ENCODE data around the gene MYO18B. TPM values are rescaled to one million over a fixed set of nuclear protein-coding genes. Genes with fewer than 3 reads are reported as not detected.

MYO18B gene
- total RNA-seq, 4 donors from 2014 or later = under 0.01 to 0.50 (median 0.13) TPM

DNA sequence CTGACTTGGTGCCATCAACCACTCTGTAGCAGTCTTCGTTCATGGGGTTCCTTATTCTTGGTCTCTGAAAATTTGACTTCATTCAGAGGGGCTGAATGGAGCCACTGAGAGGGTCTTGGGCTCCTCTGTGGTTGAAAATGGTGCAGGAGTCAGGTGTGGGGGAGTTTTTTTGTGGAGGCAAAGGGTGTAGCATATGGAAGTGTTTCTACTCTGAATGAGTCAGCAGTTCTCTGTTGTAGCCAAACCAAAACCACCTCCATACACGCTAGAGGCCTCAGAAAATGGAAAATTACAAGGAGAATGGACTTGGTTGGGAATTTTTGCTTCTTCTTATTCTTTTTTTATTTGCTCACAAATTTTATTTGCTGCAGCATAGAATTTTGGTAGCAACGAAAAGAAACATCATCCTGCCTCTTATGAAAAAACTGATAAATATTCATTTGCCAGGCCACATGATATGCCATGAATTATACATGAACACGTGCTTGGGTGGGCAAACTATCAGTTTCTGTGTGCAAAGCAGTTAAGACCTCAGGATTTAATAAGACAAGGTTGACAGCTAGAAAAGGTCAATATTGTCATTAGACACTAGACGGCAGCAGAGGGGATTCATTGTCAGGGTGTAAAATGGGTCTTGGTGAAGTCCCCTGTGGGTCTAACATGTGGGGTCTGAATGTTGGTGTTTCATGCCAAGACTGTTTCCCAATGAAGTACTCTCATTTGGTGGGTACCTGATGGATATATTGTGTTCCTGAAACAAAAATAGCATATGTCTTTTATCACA, 111.7 kb downstream of the MYO18B start:
- no peak for TF ChIP-seq CTCF (IDR thresholded peaks at IDR 0.05)
- TF ChIP-seq EP300 (IDR thresholded peaks at IDR 0.05) = no peak
- TF ChIP-seq POLR2A (IDR thresholded peaks at IDR 0.05; ENCODE audit: low read depth) = no peak
- TF ChIP-seq POLR2AphosphoS5 (IDR thresholded peaks at IDR 0.05) = no peak
- intact Hi-C loops (cut with DNase I) = no loop called here
- WGBS = 32% methylated on average over 5 of the region's 5 CpGs
- no peak overlapping the region for H3K27ac ChIP-seq (replicated peaks in 1 of 4)
- DNase-seq (ENCODE audit: extremely low spot score) = no peak
- H3K4me3 ChIP-seq = no peak overlapping the region
- H3K27me3 ChIP-seq = peaks cover 0 to 21% (median 0%) of the 10 kb centered on the region in 4 donors
- peaks cover 0 to 4% (median 0%) of the 10 kb centered on the region in 4 donors for H3K4me1 ChIP-seq
- no peaks in the 10 kb centered on the region for H3K9me3 ChIP-seq
- H3K36me3 ChIP-seq = peaks cover 0 to 19% (median 0%) of the 10 kb centered on the region in 4 donors

- Histone ChIP-seq H3K36me3 (peaks cover 0 to 43% (median 0%) of the 10 kb centered on the region in 4 donors), H3K4me3 (no peak overlapping the region), H3K4me1 (no peaks in the 10 kb centered on the region), H3K27ac (replicated peaks in 1 of 4) (no peak overlapping the region), H3K9me3 (no peaks in the 10 kb centered on the region), H3K27me3 (peaks cover 0 to 32% (median 0%) of the 10 kb centered on the region in 4 donors)
- TF ChIP-seq POLR2AphosphoS5 (IDR thresholded peaks at IDR 0.05) = no peak
- no peak for TF ChIP-seq EP300 (IDR thresholded peaks at IDR 0.05)
- TF ChIP-seq CTCF (IDR thresholded peaks at IDR 0.05) = no peak
- no peak for TF ChIP-seq POLR2A (IDR thresholded peaks at IDR 0.05; ENCODE audit: low read depth)
- intact Hi-C loops (cut with DNase I) = no loop called here
- DNase-seq (ENCODE audit: extremely low spot score) = no peak
- 88% methylated on average over 6 of the region's 6 CpGs for WGBS
These were observed 127.8 kb downstream of the MYO18B start for GRCh38 chr22:25869771-25870170.

DNA sequence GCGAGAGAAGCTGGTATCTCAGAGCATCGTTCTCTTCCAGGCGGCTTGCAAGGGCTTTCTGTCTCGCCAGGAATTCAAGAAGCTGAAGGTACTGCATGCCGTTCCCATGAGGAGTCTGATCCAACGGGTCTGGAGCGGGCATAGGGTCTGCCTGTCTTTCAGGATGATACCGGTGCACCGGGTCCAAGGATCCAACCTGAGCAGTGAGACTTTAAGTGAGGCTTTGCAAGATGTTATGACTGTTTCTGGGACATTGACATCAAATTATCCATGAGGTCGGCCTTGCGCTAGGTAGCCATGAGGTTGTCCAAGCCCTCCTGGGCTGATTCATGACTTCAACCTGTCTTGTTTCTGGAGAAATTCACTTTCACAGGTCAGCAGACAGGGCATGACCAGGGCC, 132.3 kb downstream of the MYO18B start:
- intact Hi-C loops (cut with DNase I) = no loop called here
- Histone ChIP-seq H3K4me3 (no peak overlapping the region), H3K9me3 (no peaks in the 10 kb centered on the region), H3K27ac (replicated peaks in 1 of 4) (no peak overlapping the region), H3K36me3 (peaks cover 0 to 59% (median 0%) of the 10 kb centered on the region in 4 donors), H3K27me3 (peaks cover 0 to 43% (median 0%) of the 10 kb centered on the region in 4 donors), H3K4me1 (no peaks in the 10 kb centered on the region)
- WGBS = 96% methylated on average over 5 of the region's 11 CpGs
- no peak for DNase-seq (ENCODE audit: extremely low spot score)
- no peak for TF ChIP-seq CTCF (IDR thresholded peaks at IDR 0.05)
- TF ChIP-seq POLR2AphosphoS5 (IDR thresholded peaks at IDR 0.05) = no peak
- no peak for TF ChIP-seq POLR2A (IDR thresholded peaks at IDR 0.05; ENCODE audit: low read depth)
- no peak for TF ChIP-seq EP300 (IDR thresholded peaks at IDR 0.05)

GRCh38 chr22:25875461-25875860, 133.5 kb downstream of the MYO18B start:
- WGBS = 52% methylated on average over 1 of the region's 2 CpGs
- Histone ChIP-seq H3K36me3 (peaks cover 0 to 48% (median 0%) of the 10 kb centered on the region in 4 donors), H3K9me3 (no peaks in the 10 kb centered on the region), H3K4me3 (no peak overlapping the region), H3K27ac (replicated peaks in 1 of 4) (no peak overlapping the region), H3K4me1 (no peaks in the 10 kb centered on the region), H3K27me3 (peaks cover 0 to 40% (median 0%) of the 10 kb centered on the region in 4 donors)
- DNase-seq (ENCODE audit: extremely low spot score) = no peak
- intact Hi-C loops (cut with DNase I) = no loop called here
- TF ChIP-seq CTCF (IDR thresholded peaks at IDR 0.05) = no peak
- TF ChIP-seq EP300 (IDR thresholded peaks at IDR 0.05) = no peak
- no peak for TF ChIP-seq POLR2A (IDR thresholded peaks at IDR 0.05; ENCODE audit: low read depth)
- TF ChIP-seq POLR2AphosphoS5 (IDR thresholded peaks at IDR 0.05) = no peak

Data from esophagus muscularis mucosa (tissue), 4 donors.